Transverse colon (tissue), 4 donors: ENCODE data around the gene RICTOR. TPM values are rescaled to one million over a fixed set of nuclear protein-coding genes. Genes with fewer than 3 reads are reported as not detected.

Experiments
- DNase-seq: peaks from one replicate; pipeline ENCODE4 v3.0.0-alpha.2; 2019
- H3K27ac ChIP-seq, 4 donors: fragments of 200-600 bp; sonication (generic); 2 replicates each; pipeline ENCODE4 v1.5.1; 2016 to 2018; ENCODE audit warnings: inconsistent platforms in 4 of 4
- H3K27me3 ChIP-seq: fragments of 200-600 bp; sonication (generic); 2 replicates; pipeline ENCODE4 v1.5.1; 2017; ENCODE audit warnings: inconsistent platforms
- H3K36me3 ChIP-seq, 4 donors: fragments of 200-600 bp; sonication (generic); 2 replicates each; pipeline ENCODE4 v1.5.1; 2017 to 2019; ENCODE audit warnings: inconsistent platforms in 4 of 4
- H3K4me1 ChIP-seq, 4 donors: fragments of 200-600 bp; sonication (generic); 2 replicates each; pipeline ENCODE4 v1.5.1; 2017 to 2020; ENCODE audit warnings: inconsistent platforms in 4 of 4
- H3K4me3 ChIP-seq, 4 donors: fragments of 200-600 bp; sonication (generic); 1 replicate in 1 of 4; 2 replicates in 3 of 4; pipeline versions ENCODE4 v1.5.1 to v1.6.1; 2017 to 2019; ENCODE audit warnings: inconsistent platforms in 4 of 4
- H3K9me3 ChIP-seq, 2 donors: fragments of 200-600 bp; sonication (generic); 2 replicates each; pipeline ENCODE4 v1.5.1; 2017 to 2019; ENCODE audit warnings: inconsistent platforms in 2 of 2
- EP300 ChIP-seq: sonication (generic); formaldehyde crosslinking; IDR thresholded peaks from one replicate; pipeline ENCODE4 v1.6.1; 2017; ENCODE audit warnings: antibody characterized with exemption, low read depth
- POLR2A ChIP-seq: fragments of 450-650 bp; IDR thresholded peaks from one replicate; pipeline ENCODE4 v1.6.1; 2016; ENCODE audit warnings: antibody characterized with exemption, mild to moderate bottlenecking, moderate library complexity
- POLR2AphosphoS5 ChIP-seq, 3 donors: sonication (generic); formaldehyde crosslinking; IDR thresholded peaks; one replicate each; pipeline ENCODE4 v1.6.1; 2016; ENCODE audit warnings: antibody characterized with exemption in 3 of 3
- WGBS, 2 donors: methylation state at CpG; one replicate each; pipeline ENCODE4 v1.1.5; 2018; ENCODE audit warnings: low coverage in 1 of 2; 5-methylcytosine and 5-hydroxymethylcytosine counted together
- in situ Hi-C, 4 donors: fragments of 200-750 bp; cut with MboI; loops; one replicate each; pipeline versions ENCODE4 v1.15.0 to v1.15.1; 2017; ENCODE audit warnings: low sequenced_read_pairs in 3 of 4, low pct_ligation_motif_present in 1 of 4, low pct_unique_long_range_greater_than_20kb in 1 of 4
- intact Hi-C: fragments of 100-400 bp; cut with DNase I; formaldehyde crosslinking; loops from one replicate; pipeline ENCODE4 v1.15.1; 2023; ENCODE audit warnings: low total_unique reads
- total RNA-seq, 4 donors: library from RNA; depleted of rRNA; stranded (reverse); fragments of >200 nt; gene quantifications; one replicate each; pipeline ENCODE4 v1.1.0, GENCODE V29; 2016
- TF ChIP-seq, protein P1 (sequence below), 5 experiments: fragments of 200-600 bp in 3 of 5; fragments of 450-650 bp in 2 of 5; sonication (generic) in 3 of 5; IDR thresholded peaks; 1 replicate in 2 of 5; 2 replicates in 3 of 5; pipeline ENCODE4 v1.5.1; 2016 to 2017; ENCODE audit warnings: antibody characterized with exemption in 5 of 5, inconsistent platforms in 3 of 5, mild to moderate bottlenecking in 2 of 5, moderate library complexity in 1 of 5

The RICTOR gene, protein sequence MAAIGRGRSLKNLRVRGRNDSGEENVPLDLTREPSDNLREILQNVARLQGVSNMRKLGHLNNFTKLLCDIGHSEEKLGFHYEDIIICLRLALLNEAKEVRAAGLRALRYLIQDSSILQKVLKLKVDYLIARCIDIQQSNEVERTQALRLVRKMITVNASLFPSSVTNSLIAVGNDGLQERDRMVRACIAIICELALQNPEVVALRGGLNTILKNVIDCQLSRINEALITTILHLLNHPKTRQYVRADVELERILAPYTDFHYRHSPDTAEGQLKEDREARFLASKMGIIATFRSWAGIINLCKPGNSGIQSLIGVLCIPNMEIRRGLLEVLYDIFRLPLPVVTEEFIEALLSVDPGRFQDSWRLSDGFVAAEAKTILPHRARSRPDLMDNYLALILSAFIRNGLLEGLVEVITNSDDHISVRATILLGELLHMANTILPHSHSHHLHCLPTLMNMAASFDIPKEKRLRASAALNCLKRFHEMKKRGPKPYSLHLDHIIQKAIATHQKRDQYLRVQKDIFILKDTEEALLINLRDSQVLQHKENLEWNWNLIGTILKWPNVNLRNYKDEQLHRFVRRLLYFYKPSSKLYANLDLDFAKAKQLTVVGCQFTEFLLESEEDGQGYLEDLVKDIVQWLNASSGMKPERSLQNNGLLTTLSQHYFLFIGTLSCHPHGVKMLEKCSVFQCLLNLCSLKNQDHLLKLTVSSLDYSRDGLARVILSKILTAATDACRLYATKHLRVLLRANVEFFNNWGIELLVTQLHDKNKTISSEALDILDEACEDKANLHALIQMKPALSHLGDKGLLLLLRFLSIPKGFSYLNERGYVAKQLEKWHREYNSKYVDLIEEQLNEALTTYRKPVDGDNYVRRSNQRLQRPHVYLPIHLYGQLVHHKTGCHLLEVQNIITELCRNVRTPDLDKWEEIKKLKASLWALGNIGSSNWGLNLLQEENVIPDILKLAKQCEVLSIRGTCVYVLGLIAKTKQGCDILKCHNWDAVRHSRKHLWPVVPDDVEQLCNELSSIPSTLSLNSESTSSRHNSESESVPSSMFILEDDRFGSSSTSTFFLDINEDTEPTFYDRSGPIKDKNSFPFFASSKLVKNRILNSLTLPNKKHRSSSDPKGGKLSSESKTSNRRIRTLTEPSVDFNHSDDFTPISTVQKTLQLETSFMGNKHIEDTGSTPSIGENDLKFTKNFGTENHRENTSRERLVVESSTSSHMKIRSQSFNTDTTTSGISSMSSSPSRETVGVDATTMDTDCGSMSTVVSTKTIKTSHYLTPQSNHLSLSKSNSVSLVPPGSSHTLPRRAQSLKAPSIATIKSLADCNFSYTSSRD (N-terminal part only)
- total RNA-seq, result 10 to 100 TPM; 20.7 to 44.8 (median 25.8) TPM

DNA sequence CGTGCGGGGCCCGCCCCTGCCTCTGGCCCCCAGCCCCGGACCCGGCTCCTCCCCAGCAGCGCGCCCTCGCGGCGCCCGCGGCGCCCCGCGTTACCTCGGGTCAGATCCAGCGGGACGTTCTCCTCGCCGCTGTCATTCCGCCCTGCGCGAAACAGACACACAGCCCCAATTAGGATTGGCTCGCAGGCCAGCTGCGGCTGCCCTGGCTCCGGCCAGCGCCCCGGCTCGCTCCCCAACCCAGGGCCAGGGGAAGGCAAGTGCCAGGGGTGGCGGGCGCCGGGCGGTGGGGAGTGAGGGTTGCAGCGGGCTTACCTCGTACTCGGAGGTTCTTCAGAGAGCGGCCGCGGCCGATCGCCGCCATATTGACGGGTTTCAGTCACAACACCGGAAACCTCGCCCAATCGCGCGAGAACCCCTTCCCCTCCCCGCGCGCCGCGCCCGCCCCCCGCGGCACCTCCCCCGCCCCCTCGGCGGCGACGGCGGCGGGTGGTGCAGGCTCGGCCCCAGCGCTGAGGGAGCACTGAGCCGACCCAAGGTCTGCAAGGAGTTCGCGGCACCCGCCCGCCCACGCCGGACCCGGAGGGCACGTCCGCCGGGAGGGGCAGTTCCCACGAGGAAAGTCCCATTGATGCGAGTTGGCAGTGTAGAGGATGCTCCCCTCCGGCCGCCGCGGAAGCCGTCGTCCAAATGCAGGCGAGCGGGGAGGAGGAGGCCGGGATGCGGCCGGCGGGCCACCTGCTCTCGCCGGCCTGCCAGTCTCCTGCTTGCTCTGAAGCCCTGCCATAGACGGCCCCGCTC, at the start of gene RICTOR:
TSS of gene RICTOR (minus strand) at position 383 of the 798 bp plus-strand sequence. CDS start at position 361, 22 bp downstream.
- in situ Hi-C loops, result no loop called here
- Histone ChIP-seq H3K4me3 (peak within 1 kb of the TSS; percentile 82 to 99 (median 93)), H3K27ac (peak within 1 kb of the TSS; percentile 96 to 100 (median 99)), H3K36me3 (no peaks in the 10 kb centered on the region), H3K27me3 (no peaks in the 10 kb centered on the region), H3K9me3 (no peaks in the 10 kb centered on the region), H3K4me1 (peaks cover 12 to 41% (median 27%) of the 10 kb centered on the region in 4 donors)
- 0% methylated on average over 22 of the region's 94 CpGs; no CpG with 5 or more reads in 1 of the 2 donors for WGBS, 2 donors
- intact Hi-C loops, result no loop called here
- peak; percentile 92 for DNase-seq
- TF ChIP-seq POLR2A, result peak; percentile 65
- TF ChIP-seq EP300, result no peak
- TF ChIP-seq, protein P1, sequence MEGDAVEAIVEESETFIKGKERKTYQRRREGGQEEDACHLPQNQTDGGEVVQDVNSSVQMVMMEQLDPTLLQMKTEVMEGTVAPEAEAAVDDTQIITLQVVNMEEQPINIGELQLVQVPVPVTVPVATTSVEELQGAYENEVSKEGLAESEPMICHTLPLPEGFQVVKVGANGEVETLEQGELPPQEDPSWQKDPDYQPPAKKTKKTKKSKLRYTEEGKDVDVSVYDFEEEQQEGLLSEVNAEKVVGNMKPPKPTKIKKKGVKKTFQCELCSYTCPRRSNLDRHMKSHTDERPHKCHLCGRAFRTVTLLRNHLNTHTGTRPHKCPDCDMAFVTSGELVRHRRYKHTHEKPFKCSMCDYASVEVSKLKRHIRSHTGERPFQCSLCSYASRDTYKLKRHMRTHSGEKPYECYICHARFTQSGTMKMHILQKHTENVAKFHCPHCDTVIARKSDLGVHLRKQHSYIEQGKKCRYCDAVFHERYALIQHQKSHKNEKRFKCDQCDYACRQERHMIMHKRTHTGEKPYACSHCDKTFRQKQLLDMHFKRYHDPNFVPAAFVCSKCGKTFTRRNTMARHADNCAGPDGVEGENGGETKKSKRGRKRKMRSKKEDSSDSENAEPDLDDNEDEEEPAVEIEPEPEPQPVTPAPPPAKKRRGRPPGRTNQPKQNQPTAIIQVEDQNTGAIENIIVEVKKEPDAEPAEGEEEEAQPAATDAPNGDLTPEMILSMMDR (IDR thresholded peaks at IDR 0.05), result no peak
- peak; percentile 85 to 93 (median 88) for TF ChIP-seq POLR2AphosphoS5 (IDR thresholded peaks at IDR 0.05)

DNA sequence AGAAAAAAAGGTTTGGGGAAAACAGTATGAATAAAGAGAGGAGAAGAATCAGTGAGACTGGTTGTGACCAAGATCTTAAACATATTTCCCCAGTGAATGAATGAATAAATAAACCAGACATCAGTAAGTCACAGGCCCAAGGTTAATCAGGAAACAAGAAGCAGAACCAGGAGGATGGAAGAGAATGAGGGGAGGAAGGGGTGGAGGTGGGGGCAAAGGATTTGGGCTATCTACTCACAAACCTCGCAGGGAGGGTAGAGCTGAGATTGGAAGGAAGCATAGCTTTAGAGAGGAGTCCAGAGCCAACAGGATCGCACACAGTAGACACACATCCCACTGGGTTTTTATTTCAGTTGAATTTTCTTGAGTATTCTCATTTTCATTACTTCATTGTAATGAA, 47.7 kb upstream of the RICTOR start:
- peaks cover 3% of the 10 kb centered on the region for H3K27me3 ChIP-seq
- H3K4me1 ChIP-seq, result no peaks in the 10 kb centered on the region
- H3K4me3 ChIP-seq, result no peak overlapping the region
- no peak for TF ChIP-seq POLR2A
- no peak for TF ChIP-seq EP300
- TF ChIP-seq, protein P1 (IDR thresholded peaks at IDR 0.05), result no peak
- TF ChIP-seq POLR2AphosphoS5 (IDR thresholded peaks at IDR 0.05), result no peak
- DNase-seq, result no peak
- H3K36me3 ChIP-seq, result no peaks in the 10 kb centered on the region
- no peaks in the 10 kb centered on the region for H3K9me3 ChIP-seq
- 65 to 86% methylated on average over 2 of the region's 2 CpGs for WGBS, 2 donors
- H3K27ac ChIP-seq, result no peak overlapping the region
- intact Hi-C loops, result no loop called here
- in situ Hi-C loops, result no loop called here

DNA sequence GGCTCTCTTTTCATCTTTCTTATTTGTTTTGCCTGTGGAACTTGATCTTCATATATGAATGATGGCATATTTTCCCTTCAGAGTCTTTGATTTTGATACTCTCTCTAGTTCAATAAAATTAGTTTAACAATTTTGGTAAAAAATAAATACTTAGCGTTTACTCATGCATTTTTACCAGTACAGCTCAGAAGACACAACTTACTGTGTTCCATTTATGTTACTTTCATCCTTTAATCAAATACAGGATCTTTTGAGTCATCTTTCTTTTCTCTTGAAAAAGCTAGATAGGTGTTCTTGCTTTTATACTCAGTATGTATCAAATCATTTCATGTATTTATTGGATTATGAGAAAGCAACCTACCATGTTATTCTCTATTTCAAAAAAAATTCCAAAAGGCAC, 47.1 kb upstream of the RICTOR start:
- Histone ChIP-seq H3K9me3 (no peaks in the 10 kb centered on the region), H3K27ac (no peak overlapping the region), H3K4me3 (no peak overlapping the region), H3K36me3 (no peaks in the 10 kb centered on the region), H3K4me1 (no peaks in the 10 kb centered on the region), H3K27me3 (peaks cover 3% of the 10 kb centered on the region)
- intact Hi-C loops (no loop called here), in situ Hi-C loops (no loop called here)
- no peak for TF ChIP-seq POLR2AphosphoS5 (IDR thresholded peaks at IDR 0.05)
- no peak for TF ChIP-seq POLR2A
- TF ChIP-seq, protein P1 (IDR thresholded peaks at IDR 0.05), result no peak
- no peak for TF ChIP-seq EP300
- DNase-seq, result no peak
- WGBS, 2 donors, result 65 to 69% methylated on average over 1 of the region's 1 CpG
